ENCODE results near the gene LDLRAD4.
A peak's percentile ranks its signal among the peaks of the same experiment; 100 is the strongest.

Gene LDLRAD4

GRCh38 chr18:13416208-13416607 is 197.6 kb downstream of the LDLRAD4 start:
- no peak for DNase-seq

- DNase-seq: no peak
Measured at GRCh38 chr18:13416848-13417247, 198.3 kb downstream of the LDLRAD4 start.

- no peak for DNase-seq
Measured at GRCh38 chr18:13418013-13418710, 199.6 kb downstream of the LDLRAD4 start.

- no peak for DNase-seq
Measured at GRCh38 chr18:13420969-13421686, 202.6 kb downstream of the LDLRAD4 start.

GRCh38 chr18:13422541-13423147 is 204.1 kb downstream of the LDLRAD4 start:
- no peak for DNase-seq

GRCh38 chr18:13423352-13423751 is 204.8 kb downstream of the LDLRAD4 start:
- no peak for DNase-seq

GRCh38 chr18:13424363-13424762 is 205.8 kb downstream of the LDLRAD4 start:
- no peak for DNase-seq

- no peak for DNase-seq
Measured at GRCh38 chr18:13425357-13426091, 207.0 kb downstream of the LDLRAD4 start.

GRCh38 chr18:13427354-13427753 is 208.8 kb downstream of the LDLRAD4 start:
- no peak for DNase-seq

GRCh38 chr18:13428319-13428718 is 209.8 kb downstream of the LDLRAD4 start:
- DNase-seq: no peak

- DNase-seq: no peak
Measured at GRCh38 chr18:13429016-13429415, 210.5 kb downstream of the LDLRAD4 start.

GRCh38 chr18:13429884-13430510 is 211.4 kb downstream of the LDLRAD4 start:
- DNase-seq: no peak

GRCh38 chr18:13430663-13431062 is 212.1 kb downstream of the LDLRAD4 start:
- DNase-seq: no peak

GRCh38 chr18:13431886-13432285 is 213.3 kb downstream of the LDLRAD4 start:
- no peak for DNase-seq

GRCh38 chr18:13433125-13433524 is 214.6 kb downstream of the LDLRAD4 start:
- DNase-seq: no peak

GRCh38 chr18:13433685-13434084 is 215.1 kb downstream of the LDLRAD4 start:
- no peak for DNase-seq

GRCh38 chr18:13434854-13435253 is 216.3 kb downstream of the LDLRAD4 start:
- no peak for DNase-seq

GRCh38 chr18:13435586-13436333 is 217.2 kb downstream of the LDLRAD4 start:
- DNase-seq: no peak

- DNase-seq: peak; percentile 37
Measured at GRCh38 chr18:13436576-13436975, 218.0 kb downstream of the LDLRAD4 start.

GRCh38 chr18:13437034-13437433 is 218.5 kb downstream of the LDLRAD4 start:
- DNase-seq: no peak

GRCh38 chr18:13437796-13438506 is 219.4 kb downstream of the LDLRAD4 start:
- peak; percentile 57 for DNase-seq
